NCI-H345 treated with DMSO at 0.1 percent for 48 hours (cell line): ENCODE results near the gene CFAP126.
"Not testable (repeated sequence)": the region's sequence is repeated elsewhere in the genome, so short reads cannot be mapped to it uniquely, and the experiment has no call there.

ENCODE experiments used
- DNase-seq: peaks from one replicate; lab custom pipeline; 2025; ENCODE audit not compliant: unreplicated experiment; lab: John Stamatoyannopoulos, UW

CFAP126 gene

GRCh38 chr1:161367684-161368400 is at the start of gene CFAP126:
Gene CFAP126, minus strand, starts transcription at chr1:161367876. Its CDS starts 8 bp downstream, at chr1:161367868.
- DNase-seq = peak; percentile 4

- not testable (repeated sequence) for DNase-seq
Measured at GRCh38 chr1:161413050-161413449, 45.4 kb upstream of the CFAP126 start.

- DNase-seq = not testable (repeated sequence)
Measured at GRCh38 chr1:161410636-161410970, 42.9 kb upstream of the CFAP126 start.

- not testable (repeated sequence) for DNase-seq
Measured at GRCh38 chr1:161409848-161410635, 42.4 kb upstream of the CFAP126 start.

GRCh38 chr1:161408429-161409052 is 40.9 kb upstream of the CFAP126 start:
- no peak for DNase-seq

- no peak for DNase-seq
Measured at GRCh38 chr1:161407451-161407985, 39.8 kb upstream of the CFAP126 start.

GRCh38 chr1:161406551-161406950 is 38.9 kb upstream of the CFAP126 start:
- not testable (repeated sequence) for DNase-seq

GRCh38 chr1:161404051-161404597 is 36.4 kb upstream of the CFAP126 start:
- no peak for DNase-seq

- no peak for DNase-seq
Measured at GRCh38 chr1:161402446-161402845, 34.8 kb upstream of the CFAP126 start.

GRCh38 chr1:161399257-161399998 is 31.8 kb upstream of the CFAP126 start:
- DNase-seq = peak; percentile 75

- no peak for DNase-seq
Measured at GRCh38 chr1:161398900-161399256, 31.2 kb upstream of the CFAP126 start.

GRCh38 chr1:161397038-161397437 is 29.4 kb upstream of the CFAP126 start:
- not testable (repeated sequence) for DNase-seq

GRCh38 chr1:161393151-161393550 is 25.5 kb upstream of the CFAP126 start:
- no peak for DNase-seq

- no peak for DNase-seq
Measured at GRCh38 chr1:161391611-161392010, 23.9 kb upstream of the CFAP126 start.

GRCh38 chr1:161391136-161391535 is 23.5 kb upstream of the CFAP126 start:
- not testable (repeated sequence) for DNase-seq

- DNase-seq = no peak
Measured at GRCh38 chr1:161390559-161390858, 22.8 kb upstream of the CFAP126 start.

GRCh38 chr1:161389691-161390558 is 22.2 kb upstream of the CFAP126 start:
- DNase-seq = peak; percentile 88

- DNase-seq = not testable (repeated sequence)
Measured at GRCh38 chr1:161389158-161389557, 21.5 kb upstream of the CFAP126 start.

GRCh38 chr1:161388639-161389038 is 21.0 kb upstream of the CFAP126 start:
- no peak for DNase-seq
